ENCODE data around the gene PRKCSH.

The PRKCSH gene

GRCh38 chr19:11399667-11400066 is 35.8 kb upstream of the PRKCSH start:
- TF ChIP-seq CTCF (IDR thresholded peaks at IDR 0.05; ENCODE audit: low read length) (no peak), EZH2 (IDR thresholded peaks at IDR 0.05; ENCODE audit: borderline replicate concordance, low read length) (no peak)
- no peaks in the 10 kb centered on the region for H3K4me1 ChIP-seq (ENCODE audit: insufficient read depth, low read length, severe bottlenecking)
- H3K79me2 ChIP-seq (ENCODE audit: insufficient read depth, low read length), result no peaks in the 10 kb centered on the region
- H3K27ac ChIP-seq (ENCODE audit: low read depth, low read length, poor library complexity, severe bottlenecking), result no peak overlapping the region
- H3F3A ChIP-seq (ENCODE audit: insufficient read depth, low read length), result no peaks in the 10 kb centered on the region
- no peaks in the 10 kb centered on the region for H3K9me3 ChIP-seq (ENCODE audit: low read length)
- H4K20me1 ChIP-seq (ENCODE audit: insufficient read depth, low read length), result no peaks in the 10 kb centered on the region
- no peak overlapping the region for H3K9ac ChIP-seq (ENCODE audit: low read length)
- H3K36me3 ChIP-seq (ENCODE audit: insufficient read depth, low read length), result no peaks in the 10 kb centered on the region
- H3K4me2 ChIP-seq (ENCODE audit: low read length), result no peak overlapping the region
- no peaks in the 10 kb centered on the region for H3K9me2 ChIP-seq (ENCODE audit: low read depth, low read length)
- H3K27me3 ChIP-seq (ENCODE audit: insufficient read depth, low read length), result peaks cover 7% of the 10 kb centered on the region; the same call in 1 of the 2 replicates
- H3K4me3 ChIP-seq (ENCODE audit: low read depth, low read length, poor library complexity, severe bottlenecking), result no peak overlapping the region
- no peak overlapping the region for H2AFZ ChIP-seq (ENCODE audit: low read length)

- no peaks in the 10 kb centered on the region for H3K79me2 ChIP-seq (ENCODE audit: insufficient read depth, low read length)
- no peak overlapping the region for H3K4me3 ChIP-seq (ENCODE audit: low read depth, low read length, poor library complexity, severe bottlenecking)
- no peaks in the 10 kb centered on the region for H3K4me1 ChIP-seq (ENCODE audit: insufficient read depth, low read length, severe bottlenecking)
- H3K9ac ChIP-seq (ENCODE audit: low read length), result no peak overlapping the region
- H2AFZ ChIP-seq (ENCODE audit: low read length), result no peak overlapping the region
- H4K20me1 ChIP-seq (ENCODE audit: insufficient read depth, low read length), result no peaks in the 10 kb centered on the region
- H3K36me3 ChIP-seq (ENCODE audit: insufficient read depth, low read length), result no peaks in the 10 kb centered on the region
- no peaks in the 10 kb centered on the region for H3K9me2 ChIP-seq (ENCODE audit: low read depth, low read length)
- peaks cover 7% of the 10 kb centered on the region; the same call in 1 of the 2 replicates for H3K27me3 ChIP-seq (ENCODE audit: insufficient read depth, low read length)
- H3K27ac ChIP-seq (ENCODE audit: low read depth, low read length, poor library complexity, severe bottlenecking), result no peak overlapping the region
- no peak overlapping the region for H3K4me2 ChIP-seq (ENCODE audit: low read length)
- no peaks in the 10 kb centered on the region for H3F3A ChIP-seq (ENCODE audit: insufficient read depth, low read length)
- no peak for TF ChIP-seq EZH2 (IDR thresholded peaks at IDR 0.05; ENCODE audit: borderline replicate concordance, low read length)
- TF ChIP-seq CTCF (IDR thresholded peaks at IDR 0.05; ENCODE audit: low read length), result no peak
- H3K9me3 ChIP-seq (ENCODE audit: low read length), result no peaks in the 10 kb centered on the region
Observed at GRCh38 chr19:11400798-11401197, 34.6 kb upstream of the PRKCSH start.

DNA sequence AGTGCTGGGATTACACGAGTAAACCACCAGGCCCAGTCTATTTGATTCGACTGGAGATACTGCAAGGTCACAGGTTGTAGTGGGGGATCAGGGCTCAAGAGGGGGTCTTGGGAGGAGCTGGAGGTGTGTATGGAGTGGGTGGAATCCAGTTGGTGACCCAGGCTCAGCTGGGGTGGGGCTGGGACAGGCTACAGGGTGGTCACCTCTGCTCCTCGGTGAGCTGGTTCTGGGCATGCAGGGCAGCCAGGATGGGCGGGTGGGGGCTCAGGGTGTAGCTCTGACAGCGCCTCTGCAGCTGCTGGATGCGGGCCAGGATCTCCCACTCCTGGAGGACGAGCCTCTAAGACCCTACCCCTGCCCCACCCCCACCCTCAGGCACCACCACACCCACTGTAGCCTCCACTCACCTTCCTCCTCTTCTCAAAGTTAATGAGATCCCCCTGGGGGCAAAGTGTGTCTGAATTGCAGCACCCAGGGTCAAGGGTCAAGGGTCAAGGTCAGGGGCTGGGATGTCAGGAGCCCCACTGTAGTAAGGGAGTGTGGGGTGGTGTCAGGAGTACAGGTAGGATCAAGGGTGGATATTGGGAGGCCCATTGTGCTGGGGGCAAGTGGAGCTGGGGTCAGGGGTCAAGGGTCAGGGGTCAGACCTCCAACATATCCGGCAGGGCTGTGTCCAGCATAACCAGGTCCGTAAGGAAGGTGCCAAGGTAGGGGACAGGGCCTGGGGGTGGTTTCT is 33.5 kb upstream of the PRKCSH start:
- Histone ChIP-seq H3K27me3 (ENCODE audit: insufficient read depth, low read length) (peaks cover 4% of the 10 kb centered on the region; the same call in 1 of the 2 replicates), H3F3A (ENCODE audit: insufficient read depth, low read length) (no peaks in the 10 kb centered on the region), H3K9ac (ENCODE audit: low read length) (no peak overlapping the region), H3K27ac (ENCODE audit: low read depth, low read length, poor library complexity, severe bottlenecking) (no peak overlapping the region), H4K20me1 (ENCODE audit: insufficient read depth, low read length) (no peaks in the 10 kb centered on the region), H3K4me1 (ENCODE audit: insufficient read depth, low read length, severe bottlenecking) (no peaks in the 10 kb centered on the region), H3K36me3 (ENCODE audit: insufficient read depth, low read length) (no peaks in the 10 kb centered on the region), H3K9me2 (ENCODE audit: low read depth, low read length) (no peaks in the 10 kb centered on the region), H3K4me2 (ENCODE audit: low read length) (no peak overlapping the region), H2AFZ (ENCODE audit: low read length) (no peak overlapping the region), H3K79me2 (ENCODE audit: insufficient read depth, low read length) (no peaks in the 10 kb centered on the region), H3K4me3 (ENCODE audit: low read depth, low read length, poor library complexity, severe bottlenecking) (no peak overlapping the region), H3K9me3 (ENCODE audit: low read length) (no peaks in the 10 kb centered on the region)
- TF ChIP-seq EZH2 (IDR thresholded peaks at IDR 0.05; ENCODE audit: borderline replicate concordance, low read length) (no peak), CTCF (IDR thresholded peaks at IDR 0.05; ENCODE audit: low read length) (no peak)
